ENCODE data around the gene AMFR.

- TF ChIP-seq POLR2AphosphoS5 (IDR thresholded peaks at IDR 0.05) = peak in 2 of 3 donors; percentile 29 to 50
- TF ChIP-seq, protein P1, sequence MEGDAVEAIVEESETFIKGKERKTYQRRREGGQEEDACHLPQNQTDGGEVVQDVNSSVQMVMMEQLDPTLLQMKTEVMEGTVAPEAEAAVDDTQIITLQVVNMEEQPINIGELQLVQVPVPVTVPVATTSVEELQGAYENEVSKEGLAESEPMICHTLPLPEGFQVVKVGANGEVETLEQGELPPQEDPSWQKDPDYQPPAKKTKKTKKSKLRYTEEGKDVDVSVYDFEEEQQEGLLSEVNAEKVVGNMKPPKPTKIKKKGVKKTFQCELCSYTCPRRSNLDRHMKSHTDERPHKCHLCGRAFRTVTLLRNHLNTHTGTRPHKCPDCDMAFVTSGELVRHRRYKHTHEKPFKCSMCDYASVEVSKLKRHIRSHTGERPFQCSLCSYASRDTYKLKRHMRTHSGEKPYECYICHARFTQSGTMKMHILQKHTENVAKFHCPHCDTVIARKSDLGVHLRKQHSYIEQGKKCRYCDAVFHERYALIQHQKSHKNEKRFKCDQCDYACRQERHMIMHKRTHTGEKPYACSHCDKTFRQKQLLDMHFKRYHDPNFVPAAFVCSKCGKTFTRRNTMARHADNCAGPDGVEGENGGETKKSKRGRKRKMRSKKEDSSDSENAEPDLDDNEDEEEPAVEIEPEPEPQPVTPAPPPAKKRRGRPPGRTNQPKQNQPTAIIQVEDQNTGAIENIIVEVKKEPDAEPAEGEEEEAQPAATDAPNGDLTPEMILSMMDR (IDR thresholded peaks at IDR 0.05 in 8 of 11, conservative IDR thresholded peaks at IDR 0.05 in 3 of 11) = no peak
- TF ChIP-seq POLR2A (IDR thresholded peaks at IDR 0.05) = no peak
Observed at GRCh38 chr16:56362057-56362655, 63.2 kb downstream of the AMFR start.

All from spleen (tissue), 7 donors.